AG10803 (cell line): Measurements from ENCODE around the gene APOA1.

Experiments
- DNase-seq: peaks from one replicate; pipeline ENCODE4 v3.0.0; 2010; ENCODE audit warnings: low read depth
- H3K4me3 ChIP-seq: 2 replicates; pipeline ENCODE4 v1.5.1; 2011; ENCODE audit warnings: mild to moderate bottlenecking, low read length, control low read depth
- CTCF ChIP-seq: conservative IDR thresholded peaks from 2 replicates; pipeline ENCODE4 v1.5.1; 2011; ENCODE audit warnings: mild to moderate bottlenecking, low read length, control low read depth, inconsistent platforms

Gene APOA1

GRCh38 chr11:116788975-116789374 lies 48.4 kb downstream of the APOA1 start:
- no peak overlapping the region for H3K4me3 ChIP-seq
- TF ChIP-seq CTCF: no peak
- no peak for DNase-seq

- no peak for TF ChIP-seq CTCF
Measured at GRCh38 chr11:116788534-116788933, 48.9 kb downstream of the APOA1 start.

GRCh38 chr11:116787786-116788486 lies 49.5 kb downstream of the APOA1 start, which contains the start of gene ZPR1:
Gene ZPR1, minus strand, starts transcription at chr11:116788023. Its CDS starts 33 bp downstream, at chr11:116787990.
- peak; percentile 65 for DNase-seq
- TF ChIP-seq CTCF: no peak
- peak within 1 kb of the TSS; percentile 87 for H3K4me3 ChIP-seq

More at GRCh38 chr11:116788534-116788933, 48.9 kb downstream of the APOA1 start:
- H3K4me3 ChIP-seq: peak overlapping the region; percentile 87
- no peak for DNase-seq

GRCh38 chr11:116787436-116787785 lies 50.0 kb downstream of the APOA1 start:
- DNase-seq: no peak
- peak overlapping the region; percentile 87 for H3K4me3 ChIP-seq
- TF ChIP-seq CTCF: no peak

GRCh38 chr11:116786966-116787365 lies 50.5 kb downstream of the APOA1 start:
- H3K4me3 ChIP-seq: peak overlapping the region; percentile 87
- DNase-seq: no peak
- TF ChIP-seq CTCF: no peak

- no peak for DNase-seq
- H3K4me3 ChIP-seq: no peak overlapping the region
- TF ChIP-seq CTCF: no peak
Measured at GRCh38 chr11:116786326-116786725, 51.1 kb downstream of the APOA1 start.
